PC-3 (cell line): ENCODE data around the gene FOXP1.

Source experiments
- EZH2 ChIP-seq: fragments of 300-600 bp; sonication (generic); IDR thresholded peaks from one replicate; pipeline ENCODE4 v1.6.1; 2017; ENCODE audit warnings: antibody characterized with exemption, mild to moderate bottlenecking, low read length; ENCODE audit not compliant: unreplicated experiment
- TF ChIP-seq, protein P1 (sequence below): fragments of 300-600 bp; sonication (generic); conservative IDR thresholded peaks from 2 replicates; pipeline ENCODE4 v1.5.1; 2017; ENCODE audit warnings: antibody characterized with exemption, low read depth, mild to moderate bottlenecking, low read length

DNA sequence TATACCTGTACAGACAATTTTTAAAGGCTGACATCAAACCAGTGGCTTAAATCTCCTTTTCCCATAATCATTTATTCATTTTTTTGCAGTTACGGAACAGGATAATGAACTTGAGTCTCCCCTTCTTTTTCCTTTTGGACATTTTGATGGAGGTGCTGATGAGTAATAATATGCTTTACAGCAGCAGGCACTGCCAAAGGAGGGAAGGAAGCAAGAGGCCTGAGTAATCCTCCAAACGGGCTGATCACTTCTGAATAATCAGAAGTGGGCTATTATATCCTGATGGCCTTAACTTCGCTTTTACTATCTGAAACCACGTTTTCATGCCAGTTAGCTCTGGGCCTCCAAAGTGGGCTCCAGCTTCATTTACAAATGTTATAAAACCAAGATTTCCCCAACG is 527.2 kb downstream of the FOXP1 start:
- TF ChIP-seq, protein P1, sequence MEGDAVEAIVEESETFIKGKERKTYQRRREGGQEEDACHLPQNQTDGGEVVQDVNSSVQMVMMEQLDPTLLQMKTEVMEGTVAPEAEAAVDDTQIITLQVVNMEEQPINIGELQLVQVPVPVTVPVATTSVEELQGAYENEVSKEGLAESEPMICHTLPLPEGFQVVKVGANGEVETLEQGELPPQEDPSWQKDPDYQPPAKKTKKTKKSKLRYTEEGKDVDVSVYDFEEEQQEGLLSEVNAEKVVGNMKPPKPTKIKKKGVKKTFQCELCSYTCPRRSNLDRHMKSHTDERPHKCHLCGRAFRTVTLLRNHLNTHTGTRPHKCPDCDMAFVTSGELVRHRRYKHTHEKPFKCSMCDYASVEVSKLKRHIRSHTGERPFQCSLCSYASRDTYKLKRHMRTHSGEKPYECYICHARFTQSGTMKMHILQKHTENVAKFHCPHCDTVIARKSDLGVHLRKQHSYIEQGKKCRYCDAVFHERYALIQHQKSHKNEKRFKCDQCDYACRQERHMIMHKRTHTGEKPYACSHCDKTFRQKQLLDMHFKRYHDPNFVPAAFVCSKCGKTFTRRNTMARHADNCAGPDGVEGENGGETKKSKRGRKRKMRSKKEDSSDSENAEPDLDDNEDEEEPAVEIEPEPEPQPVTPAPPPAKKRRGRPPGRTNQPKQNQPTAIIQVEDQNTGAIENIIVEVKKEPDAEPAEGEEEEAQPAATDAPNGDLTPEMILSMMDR: no peak
- no peak for TF ChIP-seq EZH2
